Neuron (in vitro differentiated cells): Measurements from ENCODE around the gene PRKCE.

Experiments
- H2AFZ ChIP-seq: one replicate; pipeline ENCODE4 v1.6.1; 2013; ENCODE audit warnings: low read depth, mild to moderate bottlenecking, inconsistent platforms, low read length, moderate library complexity
- H3K27me3 ChIP-seq: one replicate; pipeline ENCODE4 v1.6.1; 2013; ENCODE audit warnings: low read length; ENCODE audit not compliant: insufficient read depth
- H3K36me3 ChIP-seq: one replicate; pipeline ENCODE4 v1.6.1; 2013; ENCODE audit warnings: low read length; ENCODE audit not compliant: insufficient read depth
- H3K4me1 ChIP-seq: one replicate; pipeline ENCODE4 v1.6.1; 2013; ENCODE audit warnings: low read length; ENCODE audit not compliant: insufficient read depth
- H3K4me3 ChIP-seq: 2 replicates; pipeline ENCODE4 v1.5.1; 2013; ENCODE audit warnings: mild to moderate bottlenecking, low read length, moderate library complexity
- H3K9me3 ChIP-seq: one replicate; pipeline ENCODE4 v1.6.1; 2013; ENCODE audit warnings: low read length

The PRKCE gene

GRCh38 chr2:45643095-45643494 is 8.4 kb upstream of the PRKCE start:
- Histone ChIP-seq H3K4me3 (peak overlapping the region; percentile 16), H3K36me3 (no peaks in the 10 kb centered on the region), H3K9me3 (peaks cover 1% of the 10 kb centered on the region), H2AFZ (peak overlapping the region; percentile 29), H3K4me1 (peaks cover 30% of the 10 kb centered on the region), H3K27me3 (peaks cover 11% of the 10 kb centered on the region)

GRCh38 chr2:45643543-45644542 is 7.6 kb upstream of the PRKCE start:
- peaks cover 1% of the 10 kb centered on the region for H3K9me3 ChIP-seq
- H2AFZ ChIP-seq: peak overlapping the region; percentile 29
- H3K27me3 ChIP-seq: peaks cover 11% of the 10 kb centered on the region
- H3K36me3 ChIP-seq: no peaks in the 10 kb centered on the region
- H3K4me1 ChIP-seq: peaks cover 30% of the 10 kb centered on the region
- peak overlapping the region; percentile 17 for H3K4me3 ChIP-seq

- peaks cover 11% of the 10 kb centered on the region for H3K27me3 ChIP-seq
Observed at GRCh38 chr2:45646289-45646688, 5.2 kb upstream of the PRKCE start.

GRCh38 chr2:45647356-45647755 is 4.1 kb upstream of the PRKCE start:
- peaks cover 1% of the 10 kb centered on the region for H3K9me3 ChIP-seq
- H3K27me3 ChIP-seq: peaks cover 6% of the 10 kb centered on the region
- no peak overlapping the region for H3K4me3 ChIP-seq
- H3K4me1 ChIP-seq: peaks cover 33% of the 10 kb centered on the region
- no peak overlapping the region for H2AFZ ChIP-seq
- H3K36me3 ChIP-seq: no peaks in the 10 kb centered on the region

More at GRCh38 chr2:45646289-45646688, 5.2 kb upstream of the PRKCE start:
- Histone ChIP-seq H3K9me3 (peaks cover 1% of the 10 kb centered on the region), H3K36me3 (no peaks in the 10 kb centered on the region), H2AFZ (no peak overlapping the region), H3K4me3 (no peak overlapping the region), H3K4me1 (peaks cover 29% of the 10 kb centered on the region)

GRCh38 chr2:45647986-45648520 is 3.4 kb upstream of the PRKCE start:
- Histone ChIP-seq H3K4me3 (no peak overlapping the region), H2AFZ (no peak overlapping the region), H3K4me1 (peaks cover 40% of the 10 kb centered on the region), H3K36me3 (no peaks in the 10 kb centered on the region), H3K27me3 (peaks cover 1% of the 10 kb centered on the region), H3K9me3 (peaks cover 1% of the 10 kb centered on the region)

- Histone ChIP-seq H3K36me3 (no peaks in the 10 kb centered on the region), H3K27me3 (no peaks in the 10 kb centered on the region), H3K9me3 (peaks cover 1% of the 10 kb centered on the region), H3K4me1 (peaks cover 40% of the 10 kb centered on the region), H2AFZ (no peak overlapping the region), H3K4me3 (no peak overlapping the region)
Observed at GRCh38 chr2:45648636-45649035, 2.8 kb upstream of the PRKCE start.

- peak overlapping the region; percentile 82 for H3K4me3 ChIP-seq
- no peaks in the 10 kb centered on the region for H3K27me3 ChIP-seq
- peaks cover 42% of the 10 kb centered on the region for H3K4me1 ChIP-seq
- H2AFZ ChIP-seq: peak overlapping the region; percentile 91
- H3K36me3 ChIP-seq: no peaks in the 10 kb centered on the region
- H3K9me3 ChIP-seq: peaks cover 1% of the 10 kb centered on the region
Observed at GRCh38 chr2:45649462-45649857, 2.0 kb upstream of the PRKCE start.

- Histone ChIP-seq H3K9me3 (peaks cover 1% of the 10 kb centered on the region), H3K4me3 (peak overlapping the region; percentile 82), H3K36me3 (no peaks in the 10 kb centered on the region), H3K4me1 (peaks cover 42% of the 10 kb centered on the region), H2AFZ (peak overlapping the region; percentile 91), H3K27me3 (no peaks in the 10 kb centered on the region)
Observed at GRCh38 chr2:45649858-45650811, 1.3 kb upstream of the PRKCE start.

GRCh38 chr2:45650851-45651414 is 542 bp upstream of the PRKCE start:
- Histone ChIP-seq H3K9me3 (peaks cover 1% of the 10 kb centered on the region), H2AFZ (peak overlapping the region; percentile 91), H3K4me1 (peaks cover 42% of the 10 kb centered on the region), H3K4me3 (peak overlapping the region; percentile 82), H3K27me3 (no peaks in the 10 kb centered on the region), H3K36me3 (no peaks in the 10 kb centered on the region)

GRCh38 chr2:45652090-45653031 is 886 bp downstream of the PRKCE start:
- H3K36me3 ChIP-seq: no peaks in the 10 kb centered on the region
- H3K4me1 ChIP-seq: peaks cover 37% of the 10 kb centered on the region
- peak overlapping the region; percentile 82 for H3K4me3 ChIP-seq
- H3K27me3 ChIP-seq: no peaks in the 10 kb centered on the region
- peak overlapping the region; percentile 90 for H2AFZ ChIP-seq
- H3K9me3 ChIP-seq: no peaks in the 10 kb centered on the region

- H3K27me3 ChIP-seq: no peaks in the 10 kb centered on the region
- H2AFZ ChIP-seq: no peak overlapping the region
- H3K4me1 ChIP-seq: peaks cover 30% of the 10 kb centered on the region
- peak overlapping the region; percentile 82 for H3K4me3 ChIP-seq
- no peaks in the 10 kb centered on the region for H3K36me3 ChIP-seq
- no peaks in the 10 kb centered on the region for H3K9me3 ChIP-seq
Observed at GRCh38 chr2:45653122-45653913, 1.8 kb downstream of the PRKCE start.
